Stimulated activated CD4-positive, alpha-beta T cell treated with anti-CD3 and anti-CD28 coated beads, TNF-alpha, amount 100 ng/mL, for 4 hours (primary cell): Measurements from ENCODE around the gene PCNX3.

ENCODE experiments used
- DNase-seq, 3 experiments: peaks; one replicate each; pipeline ENCODE4 v3.0.0-alpha.2; 2020; ENCODE audit warnings: low read depth in 3 of 3

Gene PCNX3

DNA sequence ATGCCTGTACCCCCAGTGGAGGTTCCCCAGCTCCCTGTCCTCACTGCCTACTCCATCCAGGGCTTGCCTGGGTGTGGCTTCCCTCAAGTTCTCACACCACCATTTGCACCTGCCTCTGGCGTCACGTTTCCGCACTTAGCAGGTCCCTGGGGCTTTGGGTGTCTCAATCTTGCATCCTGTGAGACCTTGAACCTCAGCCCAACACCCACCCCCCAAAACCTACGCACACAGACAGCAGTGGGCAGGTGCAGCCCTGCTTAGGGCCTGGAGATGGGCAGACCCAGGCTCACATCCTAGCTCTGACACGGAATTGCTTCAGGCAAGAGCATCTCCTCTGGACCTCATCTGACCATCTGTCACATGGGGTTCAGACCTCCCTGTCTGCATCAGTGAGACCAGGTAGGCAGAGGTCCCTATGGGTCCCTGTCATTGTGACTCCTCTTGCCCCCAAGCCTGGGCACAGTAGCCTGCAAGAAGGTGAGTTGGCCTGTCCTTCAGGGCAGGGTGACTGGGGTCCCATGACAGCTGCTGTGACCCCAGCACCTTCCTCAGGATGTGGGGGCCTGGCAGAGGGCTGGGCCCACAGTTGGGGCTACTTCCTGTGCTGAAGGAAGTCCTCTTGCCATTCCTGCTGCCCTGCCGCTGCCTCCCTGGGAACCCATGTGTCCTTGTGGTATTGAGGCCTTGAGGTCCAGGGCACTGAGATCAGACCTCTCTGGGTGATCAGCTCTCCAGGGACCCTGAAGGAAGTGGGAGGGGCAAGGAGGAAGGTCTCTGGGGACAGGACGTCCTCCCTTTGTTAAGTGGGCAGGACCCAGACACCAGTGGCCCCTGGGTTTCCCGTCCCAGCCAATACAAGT, 24.3 kb downstream of the PCNX3 start:
- DNase-seq, result no peak

DNA sequence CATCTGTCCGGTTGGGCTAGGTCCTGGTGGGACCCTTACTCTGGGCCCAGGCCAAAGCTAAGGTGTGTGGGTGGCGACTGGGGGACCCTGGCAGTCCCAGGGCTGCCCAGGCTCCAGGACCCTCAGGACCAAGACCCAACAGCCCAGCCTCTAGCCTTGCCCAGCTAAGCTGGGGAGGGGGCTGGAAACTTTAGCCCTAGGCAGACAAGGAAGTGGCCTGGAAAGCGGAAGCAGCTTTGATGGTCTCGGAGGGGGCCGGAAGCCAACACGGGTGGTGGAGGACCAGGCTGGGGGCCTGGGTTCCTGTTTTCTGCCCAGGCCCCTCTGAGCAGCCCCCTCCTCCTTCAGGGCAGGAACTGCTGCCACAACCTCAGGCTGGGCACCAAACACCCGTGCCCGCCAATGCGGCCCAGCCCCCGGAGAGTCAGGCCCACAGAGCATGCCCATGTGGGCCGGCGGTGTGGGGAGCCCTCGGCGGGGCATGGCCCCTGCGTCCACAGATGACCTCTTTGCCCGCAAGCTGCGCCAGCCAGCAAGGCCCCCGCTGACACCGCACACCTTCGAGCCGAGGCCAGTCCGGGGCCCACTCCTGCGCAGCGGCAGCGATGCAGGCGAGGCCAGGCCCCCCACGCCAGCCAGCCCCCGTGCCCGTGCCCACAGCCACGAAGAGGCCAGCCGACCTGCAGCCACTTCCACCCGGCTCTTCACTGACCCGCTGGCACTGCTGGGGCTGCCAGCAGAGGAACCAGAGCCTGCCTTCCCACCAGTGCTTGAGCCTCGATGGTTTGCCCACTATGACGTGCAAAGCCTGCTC, 25.1 kb downstream of the PCNX3 start:
- DNase-seq, result no peak

DNA sequence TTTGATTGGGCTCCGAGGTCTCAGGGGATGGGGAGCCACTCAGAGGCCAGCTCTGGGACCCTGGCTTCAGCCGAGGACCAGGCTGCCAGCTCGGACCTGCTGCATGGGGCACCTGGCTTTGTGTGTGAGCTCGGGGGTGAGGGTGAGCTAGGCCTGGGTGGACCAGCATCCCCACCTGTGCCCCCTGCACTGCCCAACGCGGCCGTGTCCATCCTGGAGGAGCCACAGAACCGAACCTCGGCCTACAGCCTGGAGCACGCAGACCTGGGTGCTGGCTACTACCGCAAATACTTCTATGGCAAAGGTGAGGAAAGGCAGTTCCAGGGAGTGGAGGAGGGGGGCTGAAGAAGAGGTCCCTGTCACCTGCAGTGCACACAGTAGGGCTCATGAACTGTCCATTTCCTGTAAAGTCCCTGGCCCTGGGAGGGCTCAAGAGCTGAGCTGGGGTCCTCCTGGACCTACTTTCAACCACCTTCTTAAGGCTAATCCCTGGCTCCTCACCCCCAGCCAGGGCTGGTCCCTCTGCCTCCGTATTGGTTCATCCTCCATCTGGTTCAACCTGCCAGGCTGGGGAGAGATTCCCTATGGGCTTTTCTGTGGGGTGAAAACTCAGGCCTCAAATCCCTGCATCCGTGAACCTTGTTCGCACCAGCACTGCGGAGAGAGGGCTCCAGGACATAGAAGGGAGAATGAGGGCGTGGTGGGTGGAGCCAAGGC, 25.9 kb downstream of the PCNX3 start:
- no peak for DNase-seq

DNA sequence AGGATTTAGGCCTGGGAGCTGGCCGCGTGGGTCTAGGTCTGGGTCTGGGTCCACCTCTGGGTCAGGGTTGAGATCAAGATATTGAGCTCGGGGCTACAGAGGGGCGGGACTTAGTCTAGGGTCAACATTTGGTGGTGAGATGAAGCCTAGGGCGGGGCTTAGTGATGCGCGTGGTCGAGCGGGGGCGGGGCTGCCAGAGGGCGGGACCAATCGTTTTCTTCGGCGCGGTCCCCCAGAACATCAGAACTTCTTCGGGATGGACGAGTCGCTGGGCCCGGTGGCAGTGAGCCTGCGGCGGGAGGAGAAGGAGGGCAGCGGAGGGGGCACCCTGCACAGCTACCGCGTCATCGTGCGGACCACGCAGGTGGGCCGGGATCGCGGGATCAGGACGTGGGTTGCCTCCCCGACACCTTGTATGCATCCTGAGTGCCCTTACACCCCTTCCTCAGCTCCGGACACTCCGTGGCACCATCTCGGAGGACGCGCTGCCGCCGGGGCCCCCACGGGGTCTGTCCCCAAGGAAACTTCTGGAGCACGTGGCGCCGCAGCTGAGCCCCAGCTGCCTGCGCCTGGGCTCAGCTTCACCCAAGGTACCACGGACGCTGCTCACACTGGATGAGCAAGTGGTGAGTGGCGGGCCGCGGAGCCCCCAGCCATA, 26.6 kb downstream of the PCNX3 start:
- no peak for DNase-seq

DNA sequence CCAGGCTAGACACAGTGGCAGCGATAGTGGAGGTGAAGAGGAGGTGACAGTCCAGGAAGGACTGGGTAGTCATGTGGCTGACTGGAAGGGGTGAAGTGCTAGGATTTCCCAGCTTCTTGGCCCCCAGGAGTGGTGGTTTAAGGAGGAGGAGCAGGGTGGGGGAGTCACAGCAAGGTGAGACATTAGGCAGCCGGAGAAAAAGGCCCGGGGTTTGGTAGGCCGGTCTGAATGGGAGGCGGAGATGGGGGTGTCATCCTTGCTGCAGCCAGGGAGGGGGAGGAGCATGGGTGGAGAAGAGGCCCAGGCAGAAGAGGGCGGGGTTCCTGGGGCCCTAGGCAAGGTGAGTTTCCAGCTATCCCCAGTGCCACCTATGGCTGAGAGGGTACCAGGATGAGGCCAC, 28.4 kb downstream of the PCNX3 start:
- DNase-seq, result no peak

DNA sequence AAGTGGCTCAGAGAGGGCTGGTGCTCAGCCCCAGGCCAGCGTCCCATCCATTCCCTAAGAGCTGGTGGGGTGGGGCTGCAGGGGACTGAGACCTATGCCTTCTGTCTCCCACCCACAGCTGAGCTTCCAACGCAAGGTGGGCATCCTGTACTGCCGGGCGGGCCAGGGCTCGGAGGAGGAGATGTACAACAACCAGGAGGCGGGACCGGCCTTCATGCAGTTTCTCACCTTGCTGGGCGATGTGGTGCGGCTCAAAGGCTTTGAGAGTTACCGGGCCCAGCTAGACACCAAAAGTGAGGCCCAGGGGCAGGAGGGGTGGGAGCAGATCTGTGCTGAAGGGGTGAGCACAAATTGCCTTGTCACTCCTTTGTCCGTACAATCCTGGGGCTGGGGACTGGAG, 29.3 kb downstream of the PCNX3 start:
- no peak for DNase-seq

- DNase-seq, result no peak
Measured at GRCh38 chr11:65645710-65646109, 30.1 kb downstream of the PCNX3 start.

DNA sequence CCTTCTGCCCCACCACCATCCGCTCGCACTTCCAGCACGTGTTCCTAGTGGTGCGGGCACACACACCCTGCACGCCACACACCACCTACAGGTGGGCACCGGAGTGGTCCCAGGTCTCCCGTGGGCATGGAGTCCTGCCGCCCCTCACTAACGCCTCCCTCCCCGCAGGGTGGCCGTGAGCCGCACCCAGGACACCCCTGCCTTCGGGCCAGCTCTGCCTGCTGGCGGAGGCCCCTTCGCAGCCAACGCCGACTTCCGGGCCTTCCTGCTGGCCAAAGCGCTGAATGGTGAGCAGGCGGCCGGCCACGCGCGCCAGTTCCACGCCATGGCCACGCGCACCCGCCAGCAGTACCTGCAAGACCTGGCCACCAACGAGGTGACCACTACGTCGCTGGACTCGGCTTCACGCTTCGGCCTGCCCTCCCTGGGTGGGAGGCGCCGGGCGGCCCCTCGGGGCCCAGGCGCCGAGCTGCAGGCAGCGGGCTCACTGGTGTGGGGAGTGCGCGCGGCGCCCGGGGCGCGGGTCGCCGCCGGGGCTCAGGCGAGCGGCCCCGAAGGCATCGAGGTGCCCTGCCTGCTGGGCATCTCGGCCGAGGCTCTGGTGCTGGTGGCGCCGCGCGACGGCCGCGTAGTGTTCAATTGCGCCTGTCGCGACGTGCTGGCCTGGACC, 30.8 kb downstream of the PCNX3 start:
- DNase-seq, result no peak

DNA sequence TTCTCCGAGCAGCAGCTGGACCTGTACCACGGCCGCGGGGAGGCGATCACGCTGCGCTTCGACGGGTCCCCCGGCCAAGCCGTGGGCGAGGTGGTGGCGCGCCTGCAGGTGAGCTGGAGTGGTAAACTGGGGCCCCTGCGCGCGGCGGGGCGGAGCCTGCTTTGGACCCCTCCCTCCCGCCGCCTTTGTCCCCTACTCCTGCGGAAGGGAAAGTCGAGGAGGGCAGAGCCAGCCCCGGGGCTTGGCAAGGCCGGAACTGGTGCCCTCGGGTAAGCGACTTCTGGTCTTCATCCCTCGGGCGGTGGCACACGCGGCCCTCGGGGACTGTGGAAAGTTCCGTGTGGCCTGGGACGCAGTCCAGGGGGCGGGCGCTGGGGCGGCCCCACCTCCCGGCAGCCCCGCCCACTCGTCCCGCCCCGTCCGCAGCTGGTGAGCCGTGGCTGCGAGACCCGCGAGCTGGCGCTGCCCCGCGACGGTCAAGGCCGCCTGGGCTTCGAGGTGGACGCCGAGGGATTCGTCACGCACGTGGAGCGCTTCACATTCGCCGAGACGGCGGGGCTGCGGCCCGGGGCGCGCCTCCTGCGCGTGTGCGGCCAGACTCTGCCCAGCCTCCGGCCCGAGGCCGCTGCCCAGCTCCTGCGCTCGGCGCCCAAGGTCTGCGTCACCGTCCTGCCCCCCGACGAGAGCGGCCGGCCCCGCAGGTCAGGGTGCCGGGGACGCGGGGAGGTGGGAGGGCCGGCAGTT, 31.6 kb downstream of the PCNX3 start:
- no peak for DNase-seq

GRCh38 chr11:65648997-65649493, 33.5 kb downstream of the PCNX3 start:
- no peak for DNase-seq

GRCh38 chr11:65649656-65650546, 34.3 kb downstream of the PCNX3 start:
- DNase-seq, result no peak

- no peak for DNase-seq
Measured at GRCh38 chr11:65650547-65651338, 35.2 kb downstream of the PCNX3 start.

DNA sequence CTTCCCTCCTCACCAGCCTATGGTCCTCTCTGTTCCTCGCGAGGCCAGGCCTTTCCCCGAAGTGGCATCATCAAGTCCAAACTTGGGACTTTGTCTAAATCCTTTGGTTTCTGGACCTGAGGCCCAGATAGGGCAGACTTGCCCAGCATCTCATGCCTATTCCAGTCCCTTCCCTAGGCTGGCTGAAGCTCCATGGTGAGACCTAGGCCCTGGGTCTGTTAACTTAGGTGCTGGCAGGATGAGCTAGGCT, 35.7 kb downstream of the PCNX3 start:
- DNase-seq, result no peak

DNA sequence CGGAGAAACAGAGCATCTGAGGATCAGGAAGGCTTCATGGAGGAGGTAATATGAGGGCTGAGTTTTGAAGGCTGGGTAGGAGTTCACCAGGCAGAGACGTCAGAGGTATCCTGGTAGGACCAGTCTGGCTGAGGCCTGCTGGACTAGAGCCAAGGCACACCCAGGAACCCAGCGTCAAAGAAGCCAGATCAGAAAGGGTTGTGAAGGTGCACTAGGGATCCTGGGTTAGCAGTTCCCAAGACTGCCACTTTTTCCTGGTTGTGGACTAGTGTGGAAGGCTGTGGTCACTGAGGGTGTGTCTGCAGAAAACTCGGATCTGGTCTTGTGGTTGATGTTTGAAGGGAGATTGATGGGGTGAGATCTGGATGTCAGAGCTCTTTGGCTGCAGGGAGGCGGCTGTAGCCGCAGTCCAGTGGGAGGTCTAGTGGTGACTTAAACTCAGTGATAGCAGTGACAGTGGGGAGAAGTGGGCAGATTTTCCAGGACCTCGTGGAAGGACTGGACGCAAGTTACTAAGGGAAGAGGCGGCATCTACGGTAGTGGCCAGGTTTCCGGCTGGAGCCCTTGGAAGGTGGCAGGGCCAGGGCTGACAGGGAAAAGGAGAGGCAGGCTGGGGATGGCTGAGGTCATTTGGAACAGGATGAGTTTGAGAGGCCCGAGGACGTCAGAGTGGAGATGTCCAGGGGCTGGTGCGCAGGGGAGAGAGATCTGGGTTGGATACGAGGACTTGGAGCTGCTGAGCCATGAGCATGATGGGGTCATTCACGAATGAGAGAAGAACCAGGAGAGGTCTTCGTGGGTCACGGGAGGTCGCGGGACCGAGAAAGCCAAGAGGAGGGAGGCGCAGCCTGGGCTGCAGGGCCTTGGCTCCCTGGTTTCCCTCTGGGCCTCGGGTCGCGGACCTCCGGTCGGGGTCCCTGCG, 36.3 kb downstream of the PCNX3 start:
- no peak for DNase-seq

DNA sequence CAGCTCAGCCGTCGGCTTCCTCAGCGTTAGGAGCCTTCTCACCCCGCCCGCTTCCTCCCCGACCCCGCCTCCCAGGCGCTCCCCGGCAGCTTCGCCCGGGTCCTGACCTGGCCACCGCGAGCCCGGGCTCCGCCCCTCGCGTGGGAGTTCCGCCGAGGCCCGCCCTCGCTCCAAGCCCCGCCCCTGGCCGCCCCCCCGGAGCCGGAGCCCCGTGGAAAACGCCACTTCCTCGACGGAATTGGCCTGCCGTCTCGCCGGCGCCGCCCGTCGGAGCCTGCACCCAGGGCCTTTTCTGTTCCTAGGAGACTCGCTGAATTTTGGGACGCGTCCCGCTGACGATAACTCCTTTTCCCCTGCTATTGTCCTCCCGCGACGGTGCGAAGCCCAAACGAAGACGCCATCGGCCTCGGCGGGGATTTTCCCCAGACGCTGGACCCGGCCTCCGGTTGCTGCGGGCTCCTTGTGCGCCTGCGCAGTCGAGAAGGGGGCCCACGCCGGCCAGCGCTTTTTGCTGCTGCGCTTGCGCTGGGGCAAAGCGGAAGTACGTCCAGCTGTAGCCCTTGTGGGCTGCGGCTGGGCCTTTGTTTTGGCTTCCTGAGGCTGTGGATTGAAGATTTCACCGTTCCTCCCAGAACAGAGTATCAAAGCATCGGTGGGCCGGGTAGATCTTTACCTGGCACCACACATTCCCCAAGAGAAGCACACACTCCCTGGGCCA, 37.1 kb downstream of the PCNX3 start:
- peak; percentile 94 to 98 (median 95) for DNase-seq

DNA sequence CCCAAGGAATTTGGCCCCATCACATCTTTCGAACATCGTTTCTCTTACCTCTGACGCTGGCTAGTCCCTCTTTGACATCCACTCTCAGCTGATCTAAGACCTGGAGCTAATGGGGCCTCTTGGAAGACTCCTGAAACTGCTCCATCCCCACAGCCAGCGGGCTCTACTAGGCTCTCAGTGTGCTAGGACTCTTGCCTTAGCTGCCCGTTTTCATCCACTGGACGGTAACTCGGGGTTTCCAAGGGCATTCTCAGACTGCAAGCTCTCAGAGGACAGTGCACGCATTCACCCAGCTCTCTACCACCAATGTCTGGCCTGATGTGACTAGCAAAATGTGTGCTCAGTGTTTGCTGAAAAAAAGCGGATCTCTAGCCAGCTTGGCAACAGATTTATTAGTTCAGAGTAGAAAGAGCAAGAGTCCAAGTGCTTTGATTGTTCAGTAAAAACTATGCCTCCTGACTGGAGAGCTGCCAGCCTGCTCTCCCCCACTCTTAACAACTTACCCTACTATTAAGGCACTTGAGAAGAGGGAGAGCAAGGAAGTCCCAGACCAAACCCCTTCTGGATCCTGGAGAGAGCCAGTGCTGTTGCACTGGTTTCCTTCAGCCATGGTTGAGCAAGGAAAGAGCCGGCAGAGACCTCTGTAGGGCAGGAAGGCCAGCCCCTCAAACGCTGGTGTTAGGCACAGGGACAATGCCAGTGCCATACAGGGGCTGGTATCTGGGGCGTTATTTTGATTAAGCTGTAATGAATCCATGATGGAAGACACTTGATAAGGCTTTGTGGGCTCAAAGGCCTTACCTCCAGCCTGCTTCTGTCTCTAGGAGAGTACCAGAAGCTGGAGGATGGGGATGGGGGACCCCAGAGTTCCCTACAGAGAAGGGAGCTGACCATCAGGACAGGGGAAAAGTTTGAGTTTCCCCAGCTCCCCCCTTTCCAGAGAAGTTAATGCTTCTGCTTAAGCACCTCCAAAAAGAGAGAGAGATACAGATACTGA, 38.0 kb downstream of the PCNX3 start:
- DNase-seq, result no peak
